H9 (cell line): ENCODE measurements around the gene CD28. TPM values are rescaled to one million over a fixed set of nuclear protein-coding genes. Genes with fewer than 3 reads are reported as not detected.

Experiments
- DNase-seq: peaks from one replicate; pipeline ENCODE4 v3.0.0-alpha.2; 2017
- H2AFZ ChIP-seq: one replicate; pipeline ENCODE4 v1.6.1; 2013; ENCODE audit warnings: mild to moderate bottlenecking, low read length, control low read depth, moderate library complexity
- H2AK5ac ChIP-seq: 2 replicates; pipeline ENCODE4 v1.6.1; 2013; ENCODE audit warnings: low read length, control low read depth, mixed read lengths; ENCODE audit not compliant: insufficient read length
- H2BK120ac ChIP-seq: one replicate; pipeline ENCODE4 v1.6.1; 2013; ENCODE audit warnings: low read depth, mild to moderate bottlenecking, low read length, control low read depth, inconsistent platforms; ENCODE audit not compliant: poor library complexity, severe bottlenecking
- H2BK12ac ChIP-seq: 2 replicates; pipeline ENCODE4 v1.6.1; 2013; ENCODE audit warnings: low read length, control low read depth, mixed read lengths, low read depth; ENCODE audit not compliant: insufficient read length
- H2BK15ac ChIP-seq: 2 replicates; pipeline ENCODE4 v1.6.1; 2013; ENCODE audit warnings: low read depth, low read length, control low read depth
- H2BK20ac ChIP-seq: one replicate; pipeline ENCODE4 v1.6.1; 2013; ENCODE audit warnings: low read depth, mild to moderate bottlenecking, low read length, control low read depth, inconsistent platforms; ENCODE audit not compliant: poor library complexity, severe bottlenecking
- H2BK5ac ChIP-seq: 2 replicates; pipeline ENCODE4 v1.6.1; 2013; ENCODE audit warnings: low read length, control low read depth, mixed read lengths; ENCODE audit not compliant: insufficient read length
- H3K14ac ChIP-seq: 2 replicates; pipeline ENCODE4 v1.6.1; 2013; ENCODE audit warnings: low read length, control low read depth; ENCODE audit not compliant: insufficient read depth
- H3K18ac ChIP-seq: 2 replicates; pipeline ENCODE4 v1.6.1; 2013; ENCODE audit warnings: low read depth, mild to moderate bottlenecking, mixed read lengths, low read length, control low read depth; ENCODE audit not compliant: insufficient read length
- H3K23ac ChIP-seq: 2 replicates; pipeline ENCODE4 v1.6.1; 2013; ENCODE audit warnings: low read length, control low read depth, mixed read lengths, low read depth; ENCODE audit not compliant: insufficient read length
- H3K23me2 ChIP-seq: 2 replicates; pipeline ENCODE4 v1.6.1; 2013; ENCODE audit warnings: low read depth, mild to moderate bottlenecking, mixed read lengths, low read length, control low read depth; ENCODE audit not compliant: insufficient read length, poor library complexity, severe bottlenecking
- H3K27ac ChIP-seq: 2 replicates; pipeline ENCODE4 v1.5.1; 2013; ENCODE audit warnings: low read length, control low read depth, mixed read lengths, low read depth; ENCODE audit not compliant: insufficient read length
- H3K27me3 ChIP-seq: 2 replicates; pipeline ENCODE4 v1.6.1; 2013; ENCODE audit warnings: low read length, control low read depth, inconsistent platforms; ENCODE audit not compliant: insufficient read depth
- H3K4ac ChIP-seq: 2 replicates; pipeline ENCODE4 v1.6.1; 2013; ENCODE audit warnings: low read depth, mild to moderate bottlenecking, control low read depth, inconsistent platforms, low read length, moderate library complexity
- H3K4me1 ChIP-seq: 2 replicates; pipeline ENCODE4 v1.6.1; 2013; ENCODE audit warnings: low read length, control low read depth, inconsistent platforms; ENCODE audit not compliant: insufficient read depth
- H3K4me2 ChIP-seq: 2 replicates; pipeline ENCODE4 v1.6.1; 2013; ENCODE audit warnings: low read length, control low read depth, mixed read lengths; ENCODE audit not compliant: insufficient read length, insufficient read depth
- H3K56ac ChIP-seq: 2 replicates; pipeline ENCODE4 v1.6.1; 2013; ENCODE audit warnings: low read depth, mild to moderate bottlenecking, mixed read lengths, low read length, control low read depth; ENCODE audit not compliant: insufficient read length
- H3K79me1 ChIP-seq: 2 replicates; pipeline ENCODE4 v1.6.1; 2013; ENCODE audit warnings: low read depth, mild to moderate bottlenecking, moderate library complexity, low read length, control low read depth, inconsistent platforms; ENCODE audit not compliant: insufficient read depth, poor library complexity, severe bottlenecking
- H3K79me2 ChIP-seq: 2 replicates; pipeline ENCODE4 v1.6.1; 2013; ENCODE audit warnings: low read length, control low read depth, inconsistent platforms; ENCODE audit not compliant: insufficient read depth
- H3K9ac ChIP-seq: 2 replicates; pipeline ENCODE4 v1.6.1; 2013; ENCODE audit warnings: low read length, control low read depth, mixed read lengths; ENCODE audit not compliant: insufficient read length; ENCODE audit errors: extremely low read depth
- H3K9me3 ChIP-seq: one replicate; pipeline ENCODE4 v1.6.1; 2013; ENCODE audit warnings: low read depth, low read length, inconsistent platforms; ENCODE audit not compliant: control insufficient read depth
- H3T11ph ChIP-seq: one replicate; pipeline ENCODE4 v1.6.1; 2013; ENCODE audit warnings: mild to moderate bottlenecking, low read length, control low read depth, inconsistent platforms
- H4K20me1 ChIP-seq: one replicate; pipeline ENCODE4 v1.6.1; 2013; ENCODE audit not compliant: control insufficient read depth, insufficient read length, insufficient read depth
- H4K5ac ChIP-seq: 2 replicates; pipeline ENCODE4 v1.6.1; 2013; ENCODE audit warnings: low read depth, mild to moderate bottlenecking, mixed read lengths, low read length, control low read depth; ENCODE audit not compliant: insufficient read length
- H4K8ac ChIP-seq: replicated peaks from 2 replicates; pipeline ENCODE4 v1.6.1; 2013; ENCODE audit warnings: low read length, control low read depth, mixed read lengths, low read depth; ENCODE audit not compliant: insufficient read length
- H4K91ac ChIP-seq: 2 replicates; pipeline ENCODE4 v1.6.1; 2013; ENCODE audit warnings: low read depth, mild to moderate bottlenecking, moderate library complexity, mixed read lengths, low read length, control low read depth; ENCODE audit not compliant: insufficient read length
- H3K27ac Mint-ChIP-seq, 3 experiments: 2 replicates in 2 of 3; 3 replicates in 1 of 3; pipeline ENCODE4 v1.8.0; 2020 to 2021; ENCODE audit warnings: mixed read lengths in 3 of 3, mild to moderate bottlenecking in 1 of 3, moderate library complexity in 1 of 3
- H3K27me3 Mint-ChIP-seq: 2 replicates; pipeline ENCODE4 v1.8.0; 2021; ENCODE audit warnings: low read depth, mild to moderate bottlenecking, moderate library complexity, mixed read lengths
- H3K36me3 Mint-ChIP-seq, 3 experiments: 2 replicates in 2 of 3; 3 replicates in 1 of 3; pipeline ENCODE4 v1.8.0; 2020 to 2021; ENCODE audit warnings: low read depth in 3 of 3, mixed read lengths in 3 of 3; ENCODE audit not compliant: insufficient read depth in 1 of 3
- H3K4me1 Mint-ChIP-seq, 2 experiments: 2 replicates each; pipeline ENCODE4 v1.8.0; 2020; ENCODE audit warnings: mixed read lengths in 2 of 2
- H3K4me3 Mint-ChIP-seq, 2 experiments: 2 replicates in 1 of 2; 3 replicates in 1 of 2; pipeline ENCODE4 v1.8.0; 2020 to 2021; ENCODE audit warnings: mild to moderate bottlenecking in 2 of 2, mixed read lengths in 2 of 2, moderate library complexity in 1 of 2
- H3K9me3 Mint-ChIP-seq, 2 experiments: 2 replicates in 1 of 2; 3 replicates in 1 of 2; pipeline ENCODE4 v1.8.0; 2020; ENCODE audit warnings: mild to moderate bottlenecking in 2 of 2, mixed read lengths in 2 of 2, moderate library complexity in 1 of 2
- WGBS: extraction: QIAGEN DNeasy Blood & Tissue Kit; methylation state at CpG from one replicate; pipeline ENCODE4 v1.1.7; 2013; ENCODE audit warnings: missing lambda C conversion rate, low lambda C conversion rate, mixed read lengths; ENCODE audit not compliant: insufficient read length; ENCODE audit errors: extremely low coverage; 5-methylcytosine and 5-hydroxymethylcytosine counted together
- total RNA-seq: library from RNA; stranded (reverse); gene quantifications from 2 replicates; pipeline ENCODE4 v1.2.1, GENCODE V29; 2021
- TF ChIP-seq, protein P1 (sequence below): fragments of 200-600 bp; sonication (generic); conservative IDR thresholded peaks from 3 replicates; pipeline ENCODE4 v1.8.0; 2021; ENCODE audit warnings: antibody characterized with exemption, mild to moderate bottlenecking

The CD28 gene
- total RNA-seq, 1 experiment from 2014 or later = not detected

DNA sequence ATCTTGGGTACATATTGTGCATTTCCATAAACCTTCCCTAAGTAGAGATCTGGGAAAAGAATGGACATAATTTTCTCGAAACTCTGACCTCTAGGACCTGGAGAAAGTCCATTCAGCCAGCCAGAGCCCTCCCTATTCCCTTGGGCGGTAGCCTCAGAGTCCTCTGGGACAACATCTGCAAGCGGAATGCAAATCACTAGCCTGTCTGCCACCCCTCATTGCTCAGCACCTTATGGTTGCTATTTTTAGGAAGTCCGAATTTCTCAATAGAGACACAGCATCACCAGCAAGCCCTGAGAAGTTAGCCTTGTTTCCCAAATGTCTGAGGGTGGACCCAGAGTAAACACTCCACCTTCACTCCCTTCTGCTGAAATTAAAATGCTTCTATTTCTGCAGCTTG is 17.6 kb upstream of the CD28 start:
- Mint-ChIP-seq H3K27ac (no peak overlapping the region), H3K4me1 (peaks cover 6 to 11% of the 10 kb centered on the region in 2 experiments), H3K36me3 (no peaks in the 10 kb centered on the region), H3K4me3 (no peak overlapping the region), H3K27me3 (no peaks in the 10 kb centered on the region), H3K9me3 (no peaks in the 10 kb centered on the region)
- no peak overlapping the region for H2BK20ac ChIP-seq
- H2AFZ ChIP-seq = no peak overlapping the region
- H3K27ac ChIP-seq = no peak overlapping the region
- no peak overlapping the region for H2BK12ac ChIP-seq
- H3K56ac ChIP-seq = no peak overlapping the region
- H3K9me3 ChIP-seq = no peaks in the 10 kb centered on the region
- no peak overlapping the region for H3K23ac ChIP-seq
- H3K27me3 ChIP-seq = no peaks in the 10 kb centered on the region
- H2BK120ac ChIP-seq = no peak overlapping the region
- no peak overlapping the region for H3T11ph ChIP-seq
- no peak overlapping the region for H3K18ac ChIP-seq
- no peak overlapping the region for H3K9ac ChIP-seq
- TF ChIP-seq, protein P1, sequence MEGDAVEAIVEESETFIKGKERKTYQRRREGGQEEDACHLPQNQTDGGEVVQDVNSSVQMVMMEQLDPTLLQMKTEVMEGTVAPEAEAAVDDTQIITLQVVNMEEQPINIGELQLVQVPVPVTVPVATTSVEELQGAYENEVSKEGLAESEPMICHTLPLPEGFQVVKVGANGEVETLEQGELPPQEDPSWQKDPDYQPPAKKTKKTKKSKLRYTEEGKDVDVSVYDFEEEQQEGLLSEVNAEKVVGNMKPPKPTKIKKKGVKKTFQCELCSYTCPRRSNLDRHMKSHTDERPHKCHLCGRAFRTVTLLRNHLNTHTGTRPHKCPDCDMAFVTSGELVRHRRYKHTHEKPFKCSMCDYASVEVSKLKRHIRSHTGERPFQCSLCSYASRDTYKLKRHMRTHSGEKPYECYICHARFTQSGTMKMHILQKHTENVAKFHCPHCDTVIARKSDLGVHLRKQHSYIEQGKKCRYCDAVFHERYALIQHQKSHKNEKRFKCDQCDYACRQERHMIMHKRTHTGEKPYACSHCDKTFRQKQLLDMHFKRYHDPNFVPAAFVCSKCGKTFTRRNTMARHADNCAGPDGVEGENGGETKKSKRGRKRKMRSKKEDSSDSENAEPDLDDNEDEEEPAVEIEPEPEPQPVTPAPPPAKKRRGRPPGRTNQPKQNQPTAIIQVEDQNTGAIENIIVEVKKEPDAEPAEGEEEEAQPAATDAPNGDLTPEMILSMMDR = no peak
- no peak overlapping the region for H4K8ac ChIP-seq
- no peak overlapping the region for H2BK15ac ChIP-seq
- H3K4ac ChIP-seq = no peak overlapping the region
- no CpG with 5 or more reads among the region's 4 CpGs for WGBS
- no peaks in the 10 kb centered on the region for H3K23me2 ChIP-seq
- no peak overlapping the region for H3K14ac ChIP-seq
- no peaks in the 10 kb centered on the region for H4K20me1 ChIP-seq
- H4K91ac ChIP-seq = no peak overlapping the region
- no peak for DNase-seq
- H2BK5ac ChIP-seq = no peak overlapping the region
- H3K4me2 ChIP-seq = no peak overlapping the region
- H3K4me1 ChIP-seq = no peaks in the 10 kb centered on the region
- no peaks in the 10 kb centered on the region for H3K79me2 ChIP-seq
- no peak overlapping the region for H2AK5ac ChIP-seq
- H3K79me1 ChIP-seq = no peaks in the 10 kb centered on the region
- no peak overlapping the region for H4K5ac ChIP-seq
